AG09309 (cell line): Measurements from ENCODE around the gene EXOC2.

Source experiments
- DNase-seq: peaks from one replicate; pipeline ENCODE4 v3.0.0-alpha.2; 2010; ENCODE audit warnings: low read depth
- H3K4me3 ChIP-seq: 2 replicates; pipeline ENCODE4 v1.5.1; 2011; ENCODE audit warnings: mild to moderate bottlenecking, low read depth, low read length, moderate library complexity; ENCODE audit not compliant: control insufficient read depth
- CTCF ChIP-seq: IDR thresholded peaks from 2 replicates; pipeline ENCODE4 v1.5.1; 2011; ENCODE audit warnings: mild to moderate bottlenecking, low read depth, low read length, inconsistent platforms; ENCODE audit not compliant: insufficient read depth, control insufficient read depth; ENCODE audit errors: missing control alignments

EXOC2 gene

GRCh38 chr6:583635-584034 lies 109.3 kb downstream of the EXOC2 start:
- no peak for DNase-seq
- no peak for TF ChIP-seq CTCF
- no peak overlapping the region for H3K4me3 ChIP-seq

- H3K4me3 ChIP-seq: no peak overlapping the region
- no peak for DNase-seq
- no peak for TF ChIP-seq CTCF
Measured at GRCh38 chr6:583116-583515, 109.8 kb downstream of the EXOC2 start.

GRCh38 chr6:582370-582769 lies 110.6 kb downstream of the EXOC2 start:
- no peak for TF ChIP-seq CTCF
- no peak overlapping the region for H3K4me3 ChIP-seq
- DNase-seq: no peak

GRCh38 chr6:579339-579738 lies 113.6 kb downstream of the EXOC2 start:
- no peak overlapping the region for H3K4me3 ChIP-seq
- TF ChIP-seq CTCF: peak; percentile 39
- no peak for DNase-seq

- H3K4me3 ChIP-seq: no peak overlapping the region
- DNase-seq: no peak
- TF ChIP-seq CTCF: no peak
Measured at GRCh38 chr6:572596-573265, 120.2 kb downstream of the EXOC2 start.

GRCh38 chr6:571892-572291 lies 121.0 kb downstream of the EXOC2 start:
- no peak for TF ChIP-seq CTCF
- no peak for DNase-seq
- no peak overlapping the region for H3K4me3 ChIP-seq

- no peak for DNase-seq
- H3K4me3 ChIP-seq: no peak overlapping the region
- no peak for TF ChIP-seq CTCF
Measured at GRCh38 chr6:570825-571224, 122.1 kb downstream of the EXOC2 start.
